ENCODE results near the gene DTHD1.

Gene DTHD1

DNA sequence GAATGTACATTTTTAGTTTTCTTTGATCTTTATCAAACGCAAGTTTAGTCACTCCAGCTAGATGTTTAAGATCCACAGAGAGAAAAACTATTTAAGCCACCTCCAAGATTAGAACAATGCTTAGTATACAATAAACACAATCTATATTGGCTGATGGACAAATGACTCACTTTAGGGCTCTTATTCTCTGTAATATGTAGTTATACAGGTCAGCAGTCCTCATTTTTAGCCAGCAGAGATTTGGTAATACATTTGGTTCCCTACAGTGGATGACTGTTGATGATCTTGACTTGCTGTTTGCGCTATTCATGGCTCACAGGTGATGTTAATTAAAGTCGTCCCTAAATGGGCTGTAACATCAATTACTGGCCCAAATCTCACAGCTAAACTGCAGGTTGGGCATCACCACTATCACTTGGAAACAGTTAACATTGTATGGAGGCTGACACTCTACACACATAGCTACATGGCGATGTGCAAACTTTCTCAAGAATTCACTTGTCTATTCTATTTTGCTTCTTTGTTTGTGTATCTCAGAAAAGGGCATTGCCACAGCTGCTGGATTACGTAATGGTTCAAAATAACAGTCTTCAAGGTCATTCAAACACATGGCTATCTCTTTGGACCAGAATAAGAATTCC, 11.8 kb upstream of the DTHD1 start:
- no peak for DNase-seq

GRCh38 chr4:36273276-36273675, 8.1 kb upstream of the DTHD1 start:
- no peak for DNase-seq

GRCh38 chr4:36274158-36274557, 7.3 kb upstream of the DTHD1 start:
- DNase-seq = no peak

GRCh38 chr4:36277533-36277932, 3.9 kb upstream of the DTHD1 start:
- DNase-seq = no peak

DNA sequence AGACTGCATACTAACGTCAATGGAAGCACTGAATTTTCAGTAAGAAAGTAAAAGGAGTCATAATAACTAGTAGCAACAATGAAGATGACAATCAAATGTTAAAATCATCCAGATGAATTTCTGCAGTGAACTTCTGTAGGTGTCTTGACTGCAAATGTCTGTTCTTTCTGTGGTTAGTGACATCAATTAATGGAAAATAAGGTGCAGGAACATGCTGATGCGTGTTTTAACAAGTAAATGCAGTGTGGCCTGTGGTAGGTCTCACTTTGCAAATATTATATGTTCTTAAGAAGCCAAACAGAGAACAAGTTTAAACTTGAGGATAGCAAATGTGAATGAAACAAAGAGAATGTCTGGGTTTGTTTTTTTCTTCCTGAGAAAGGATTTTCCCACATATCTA, 2.6 kb upstream of the DTHD1 start:
- DNase-seq = no peak

DNA sequence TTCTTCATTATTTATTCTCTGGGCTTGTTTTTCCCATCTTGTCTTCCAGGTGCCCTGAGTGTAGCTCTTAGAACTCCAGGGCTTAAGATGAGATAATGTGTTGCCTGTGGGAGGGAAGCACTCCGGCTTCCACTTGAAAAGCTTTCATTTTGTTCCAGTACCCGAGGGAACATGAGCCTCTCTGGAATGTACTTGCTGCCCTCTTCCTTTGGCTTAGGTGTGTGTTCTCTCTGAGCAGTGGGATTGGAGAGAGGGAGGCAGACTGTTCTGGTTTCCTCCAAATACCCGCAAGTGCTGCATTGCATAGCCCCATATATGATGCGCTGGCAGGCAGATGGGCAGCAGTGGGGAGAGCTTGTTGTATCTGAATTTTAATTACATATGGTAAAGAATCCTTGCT, 861 bp upstream of the DTHD1 start:
- DNase-seq = peak; percentile 0

DNA sequence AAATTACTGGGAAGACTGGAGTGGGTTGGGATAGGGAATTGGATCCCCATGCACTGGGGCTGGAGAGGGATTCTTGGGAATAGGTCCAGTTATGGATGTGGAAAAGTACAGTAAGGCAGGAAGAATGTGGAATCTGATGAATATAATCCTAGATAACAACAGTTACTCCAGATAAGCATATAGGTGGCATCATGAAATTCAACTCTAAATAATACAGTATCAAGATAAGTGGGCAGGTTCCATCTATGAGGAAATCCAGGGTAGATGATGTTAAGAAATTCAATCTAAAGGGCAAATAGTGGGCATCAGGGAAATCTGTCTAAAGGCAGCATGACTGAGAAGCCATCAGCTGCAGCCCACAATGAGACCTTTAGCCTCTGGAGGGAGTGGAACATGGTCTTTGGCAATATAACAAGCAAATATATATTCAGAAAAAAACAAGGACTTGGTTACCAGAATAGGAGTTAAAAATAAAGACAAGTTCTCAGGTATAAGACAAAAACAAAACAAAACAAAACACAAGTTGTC, 1.2 kb downstream of the DTHD1 start:
- DNase-seq = no peak

- DNase-seq = no peak
Observed at GRCh38 chr4:36283912-36284465, 2.6 kb downstream of the DTHD1 start.

DNA sequence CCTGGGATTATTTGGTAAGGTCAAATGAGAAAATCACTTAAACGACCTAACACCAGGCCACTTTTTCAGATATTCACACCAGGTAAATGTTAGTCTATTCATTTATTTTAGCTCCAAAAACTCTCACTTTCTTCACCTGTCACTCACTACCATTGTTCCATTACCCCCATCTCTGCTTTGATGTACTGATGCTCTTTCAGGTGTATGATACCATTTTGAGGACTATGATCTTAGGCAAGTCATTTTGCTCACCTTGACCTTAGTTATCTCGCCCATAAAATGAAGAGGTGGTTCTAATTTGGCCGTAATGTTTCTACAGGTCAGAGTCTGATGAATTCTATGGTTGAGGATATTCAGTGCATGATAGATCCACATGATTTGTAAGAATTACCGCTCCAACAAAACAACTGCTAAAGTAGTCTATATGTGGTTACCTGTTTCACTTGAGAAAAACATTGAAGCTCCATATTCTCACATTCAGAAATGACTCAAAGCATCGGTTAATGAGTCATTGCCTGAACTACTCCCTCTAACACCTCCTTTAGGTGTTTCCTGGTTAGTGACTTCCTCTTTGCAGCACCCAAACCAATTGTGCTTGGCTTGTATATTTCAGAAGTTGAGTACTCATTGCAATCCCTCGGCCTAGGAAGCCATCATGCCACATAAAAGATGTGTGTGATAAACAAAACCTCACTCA, 4.5 kb downstream of the DTHD1 start:
- DNase-seq = no peak

- no peak for DNase-seq
Observed at GRCh38 chr4:36286481-36286871, 5.1 kb downstream of the DTHD1 start.

DNA sequence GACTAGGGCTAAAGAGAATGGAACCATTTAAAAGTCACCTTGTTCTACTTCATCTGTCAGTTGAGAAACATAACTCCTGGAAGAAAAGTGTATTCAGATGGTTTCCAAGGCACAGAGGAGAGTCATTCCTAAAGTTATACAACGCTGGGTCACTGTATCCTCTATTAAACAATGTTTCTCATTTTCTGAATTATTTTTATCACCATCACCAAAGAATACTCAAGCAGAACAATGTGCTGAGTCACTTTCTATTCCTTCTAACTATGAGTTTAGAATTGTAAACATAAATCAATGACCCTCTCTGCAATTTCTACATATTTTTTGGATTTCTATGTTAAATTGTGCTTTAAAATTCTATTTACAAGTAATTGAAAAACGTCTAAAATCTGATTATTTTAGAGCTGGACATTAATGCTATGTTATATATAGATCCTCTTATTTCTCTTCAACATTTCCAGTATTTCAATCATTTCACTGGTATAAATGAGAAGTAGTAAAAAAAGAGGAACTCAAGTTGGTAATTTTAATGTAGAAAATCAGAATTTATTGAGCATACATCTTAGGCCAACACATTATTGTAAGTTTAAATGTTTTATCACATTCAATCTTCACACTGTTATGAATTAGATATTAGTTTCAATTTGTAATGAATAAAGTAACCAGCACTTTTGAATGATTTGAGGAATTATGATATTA, 7.5 kb downstream of the DTHD1 start:
- DNase-seq = no peak

GRCh38 chr4:36290641-36291040, 9.2 kb downstream of the DTHD1 start:
- no peak for DNase-seq

DNA sequence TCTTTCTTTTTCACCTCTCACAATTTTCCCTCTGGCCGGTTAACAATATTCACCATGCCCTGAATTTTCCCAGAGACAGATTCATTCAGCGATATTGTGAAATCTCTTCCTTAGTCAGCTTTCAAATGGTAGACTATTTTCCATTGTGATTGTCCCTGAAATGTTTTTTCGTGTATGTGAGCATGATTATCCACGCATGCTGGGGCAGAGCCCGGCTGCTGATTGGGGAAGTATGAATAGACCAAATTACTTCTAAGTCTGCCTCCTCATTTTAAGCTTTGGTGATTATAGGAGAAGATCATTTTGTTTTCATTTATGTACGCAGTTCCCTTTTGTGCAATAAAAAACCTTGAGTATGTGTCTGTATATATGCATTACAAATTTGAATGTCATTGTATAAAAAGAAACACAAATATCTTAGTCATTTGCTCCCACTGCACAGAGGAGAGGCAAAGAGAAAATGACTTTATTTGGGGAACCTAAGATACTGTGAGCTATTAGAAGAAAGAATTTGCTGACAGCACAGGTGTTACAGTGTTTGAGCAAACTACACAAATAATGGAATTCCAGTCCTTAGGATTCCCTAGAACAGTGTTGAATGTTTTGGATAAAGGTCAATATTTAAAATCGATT, 11.3 kb downstream of the DTHD1 start:
- no peak for DNase-seq

GRCh38 chr4:36301127-36301526, 19.7 kb downstream of the DTHD1 start:
- DNase-seq = no peak

GRCh38 chr4:36303426-36304137, 22.2 kb downstream of the DTHD1 start:
- no peak for DNase-seq

DNA sequence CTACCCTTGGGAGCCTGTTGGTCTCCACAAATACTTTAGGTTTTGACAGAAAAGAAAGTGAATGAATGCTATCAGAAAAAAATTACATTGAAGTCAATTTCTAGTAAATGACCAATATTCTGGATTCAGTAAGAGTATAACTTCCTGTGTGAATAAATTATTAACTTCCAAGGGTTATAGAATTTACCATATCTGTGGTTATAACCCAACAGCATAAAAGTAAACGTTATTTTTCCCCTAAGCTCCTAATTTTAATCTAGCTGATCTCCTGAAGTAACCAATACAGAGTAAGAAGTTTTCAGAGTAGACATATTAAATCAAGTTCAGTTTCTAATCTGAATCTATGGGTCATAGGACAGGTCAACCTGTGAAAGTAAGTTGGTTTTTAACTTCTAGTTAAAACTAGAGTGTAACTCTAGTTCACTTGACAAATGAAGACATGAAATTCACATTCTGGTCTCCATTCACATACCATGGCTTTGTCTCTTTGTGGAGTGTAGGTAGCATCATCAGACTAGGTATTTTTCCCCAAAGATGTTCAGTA, 22.8 kb downstream of the DTHD1 start:
- DNase-seq = no peak

DNA sequence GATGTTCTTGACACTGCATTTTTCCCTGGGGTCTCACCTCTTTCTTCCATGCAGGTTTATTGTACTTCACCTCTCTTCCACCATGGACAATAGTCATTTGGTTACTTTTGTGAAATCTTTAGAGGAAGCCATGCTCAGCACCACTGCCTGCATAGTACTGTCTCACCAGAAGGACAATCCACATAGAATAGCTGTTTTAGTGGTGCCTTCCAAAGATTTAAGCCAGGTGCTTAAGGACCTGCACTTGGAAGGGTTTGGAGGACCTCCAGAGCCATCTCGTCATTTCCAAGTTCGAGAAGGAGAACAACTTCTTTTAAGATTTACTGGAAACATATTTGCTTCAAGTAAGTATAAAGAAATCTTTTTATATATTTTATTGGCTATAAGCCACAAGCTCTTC, 26.7 kb downstream of the DTHD1 start:
- no peak for DNase-seq

- DNase-seq = no peak
Observed at GRCh38 chr4:36310216-36310615, 28.8 kb downstream of the DTHD1 start.

- DNase-seq = no peak
Observed at GRCh38 chr4:36310793-36311192, 29.4 kb downstream of the DTHD1 start.

DNA sequence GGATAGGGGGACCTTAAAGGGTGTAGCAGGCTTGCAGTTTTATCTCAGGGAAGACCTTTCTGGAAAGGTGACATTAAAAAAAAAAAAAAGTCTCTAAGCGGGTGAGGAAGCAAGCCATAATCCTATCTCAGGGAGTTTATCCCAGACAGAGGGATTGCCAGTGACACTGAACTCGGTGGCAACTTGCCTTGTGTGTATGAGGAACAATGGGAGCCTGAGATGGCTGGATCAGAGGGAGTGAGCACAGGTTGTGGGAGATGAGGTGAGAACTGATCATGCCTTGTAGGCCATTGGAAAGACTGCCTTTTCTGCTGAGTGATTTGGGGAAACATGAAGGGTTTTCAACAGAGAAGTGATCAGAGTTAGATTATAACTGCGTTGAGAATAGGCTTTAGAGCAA, 31.1 kb downstream of the DTHD1 start:
- DNase-seq = no peak

- DNase-seq = no peak
Observed at GRCh38 chr4:36313301-36313700, 31.9 kb downstream of the DTHD1 start.

- no peak for DNase-seq
Observed at GRCh38 chr4:36313703-36314102, 32.3 kb downstream of the DTHD1 start.
